Large intestine (tissue), 3 donors: ENCODE results near the gene METRNL. TPM values are rescaled to one million over a fixed set of nuclear protein-coding genes. Genes with fewer than 3 reads are reported as not detected.
A peak's percentile ranks its signal among the peaks of the same experiment; 100 is the strongest.

ENCODE experiments used
- DNase-seq, 2 donors: peaks; one replicate each; pipeline versions ENCODE4 v3.0.0 to v3.0.0-alpha.2; 2013
- H3K27ac ChIP-seq: one replicate; pipeline ENCODE4 v1.5.1; 2013; ENCODE audit warnings: low read length
- H3K27me3 ChIP-seq: 2 replicates; pipeline ENCODE4 v1.6.1; 2013; ENCODE audit warnings: low read length; ENCODE audit not compliant: control insufficient read depth, insufficient read depth
- H3K36me3 ChIP-seq: 2 replicates; pipeline ENCODE4 v1.6.1; 2013; ENCODE audit warnings: low read length; ENCODE audit not compliant: control insufficient read depth, insufficient read depth
- H3K4me1 ChIP-seq: one replicate; pipeline ENCODE4 v1.6.1; 2013; ENCODE audit warnings: low read length; ENCODE audit not compliant: control insufficient read depth, insufficient read depth
- H3K4me3 ChIP-seq: one replicate; pipeline ENCODE4 v1.5.1; 2013; ENCODE audit warnings: low read length
- H3K9me3 ChIP-seq: one replicate; pipeline ENCODE4 v1.6.1; 2013; ENCODE audit warnings: mild to moderate bottlenecking, low read depth, low read length, moderate library complexity; ENCODE audit not compliant: control insufficient read depth
- WGBS: methylation state at CpG from one replicate; pipeline ENCODE4 v1.1.5; 2013; ENCODE audit warnings: low lambda C conversion rate; ENCODE audit not compliant: insufficient coverage; 5-methylcytosine and 5-hydroxymethylcytosine counted together
- polyA plus RNA-seq: library from polyadenylated mRNA; unstranded; fragments of 120-200 nt; gene quantifications from one replicate; pipeline ENCODE4 v1.2.1, GENCODE V29; 2013

METRNL gene
- polyA plus RNA-seq, 1 donor, result 81.1 TPM

DNA sequence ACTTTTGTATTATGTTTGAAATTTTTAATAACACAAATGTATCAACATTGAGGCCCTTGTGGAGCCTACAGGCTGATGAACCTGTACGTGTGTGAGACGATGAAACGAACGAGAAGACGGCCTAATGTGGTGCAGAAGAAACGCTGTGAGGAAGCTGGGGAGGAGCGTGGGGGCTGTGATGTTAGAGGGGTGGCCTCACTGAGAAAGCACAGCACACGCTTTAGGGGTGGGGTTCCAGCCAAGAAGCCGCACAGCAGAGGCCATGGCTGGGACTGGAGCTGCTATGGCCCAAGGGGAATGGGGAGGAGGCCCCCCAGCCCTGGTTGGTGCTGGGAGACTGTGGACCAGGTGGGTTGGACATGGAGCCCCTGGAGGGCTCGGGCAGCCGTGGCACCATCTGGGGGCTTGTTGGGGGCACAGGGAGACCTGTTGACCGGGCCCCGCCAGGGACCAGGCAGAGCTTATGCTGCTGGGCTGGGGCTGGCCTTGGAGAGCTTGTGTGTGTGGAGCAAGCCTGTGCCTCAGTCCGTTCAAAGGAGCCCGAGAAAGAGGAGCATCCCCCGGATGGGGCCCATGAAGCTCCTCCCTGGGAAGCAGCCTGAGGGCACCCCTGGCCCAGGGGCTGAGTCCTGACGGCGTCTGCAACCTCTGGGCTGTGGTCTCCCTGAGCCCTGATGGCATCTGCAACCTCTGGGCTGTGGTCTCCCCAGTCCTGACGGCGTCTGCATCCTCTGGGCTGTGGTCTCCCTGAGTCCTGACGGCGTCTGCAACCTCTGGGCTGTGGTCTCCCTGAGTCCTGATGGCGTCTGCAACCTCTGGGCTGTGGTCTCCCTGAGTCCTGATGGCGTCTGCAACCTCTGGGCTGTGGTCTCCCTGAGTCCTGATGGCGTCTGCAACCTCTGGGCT, 44.7 kb downstream of the METRNL start:
- no CpG with 5 or more reads among the region's 25 CpGs for WGBS
- H3K4me1 ChIP-seq, result peaks cover 6% of the 10 kb centered on the region
- H3K27me3 ChIP-seq, result peaks cover 2% of the 10 kb centered on the region
- H3K36me3 ChIP-seq, result no peaks in the 10 kb centered on the region
- no peak overlapping the region for H3K27ac ChIP-seq
- no peak for DNase-seq
- no peak overlapping the region for H3K4me3 ChIP-seq
- H3K9me3 ChIP-seq, result no peaks in the 10 kb centered on the region

- no CpG with 5 or more reads among the region's 24 CpGs for WGBS
- Histone ChIP-seq H3K27me3 (peaks cover 2% of the 10 kb centered on the region), H3K4me3 (no peak overlapping the region), H3K9me3 (no peaks in the 10 kb centered on the region), H3K27ac (no peak overlapping the region), H3K4me1 (peaks cover 6% of the 10 kb centered on the region), H3K36me3 (no peaks in the 10 kb centered on the region)
- DNase-seq, result no peak
Measured at GRCh38 chr17:83124871-83125514, 45.6 kb downstream of the METRNL start.

DNA sequence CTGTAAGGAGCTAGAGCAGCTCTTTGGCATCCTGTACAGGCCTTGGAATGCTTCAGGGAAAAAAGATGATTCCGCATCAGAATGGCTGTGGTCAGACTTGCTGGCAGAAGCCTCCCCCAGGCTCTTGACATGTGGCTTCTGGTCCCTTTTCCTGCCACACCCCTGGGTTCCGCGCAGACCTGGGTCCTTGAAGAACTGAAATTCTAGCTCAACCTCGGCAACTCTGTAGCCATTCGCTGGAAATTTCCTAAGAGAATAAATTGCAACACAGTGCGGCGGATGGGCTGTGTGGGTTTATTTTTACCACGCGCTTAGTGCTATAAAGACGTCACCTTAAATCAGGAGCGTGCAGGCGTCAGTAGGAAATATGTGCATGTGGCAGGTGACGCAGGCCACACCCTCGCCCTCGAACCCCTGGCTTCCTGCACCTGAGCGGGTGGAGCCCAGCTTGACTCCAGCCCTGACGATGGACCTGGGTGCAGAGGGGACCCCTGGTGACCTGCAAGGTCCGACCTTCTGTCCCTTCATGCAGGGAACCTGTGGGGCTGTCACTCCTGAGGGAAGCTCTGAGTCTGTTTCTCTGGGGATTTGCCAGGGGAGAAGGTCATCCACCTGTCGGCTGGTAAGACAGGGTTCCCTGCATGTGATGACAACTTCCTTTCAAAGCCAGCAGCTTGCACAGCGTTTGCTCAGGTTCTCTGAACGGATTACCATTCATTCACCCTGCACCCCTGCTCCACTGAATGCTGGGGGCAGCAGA, 46.3 kb downstream of the METRNL start:
- peaks cover 6% of the 10 kb centered on the region for H3K4me1 ChIP-seq
- H3K9me3 ChIP-seq, result no peaks in the 10 kb centered on the region
- no CpG with 5 or more reads among the region's 21 CpGs for WGBS
- no peak overlapping the region for H3K4me3 ChIP-seq
- H3K36me3 ChIP-seq, result no peaks in the 10 kb centered on the region
- peaks cover 2% of the 10 kb centered on the region for H3K27me3 ChIP-seq
- H3K27ac ChIP-seq, result no peak overlapping the region
- DNase-seq, result peak; percentile 37 to 58

GRCh38 chr17:83126275-83126811, 46.9 kb downstream of the METRNL start:
- no CpG with 5 or more reads among the region's 12 CpGs for WGBS
- Histone ChIP-seq H3K9me3 (no peaks in the 10 kb centered on the region), H3K27ac (no peak overlapping the region), H3K27me3 (peaks cover 2% of the 10 kb centered on the region), H3K36me3 (no peaks in the 10 kb centered on the region), H3K4me1 (peaks cover 6% of the 10 kb centered on the region), H3K4me3 (no peak overlapping the region)
- DNase-seq, result no peak

DNA sequence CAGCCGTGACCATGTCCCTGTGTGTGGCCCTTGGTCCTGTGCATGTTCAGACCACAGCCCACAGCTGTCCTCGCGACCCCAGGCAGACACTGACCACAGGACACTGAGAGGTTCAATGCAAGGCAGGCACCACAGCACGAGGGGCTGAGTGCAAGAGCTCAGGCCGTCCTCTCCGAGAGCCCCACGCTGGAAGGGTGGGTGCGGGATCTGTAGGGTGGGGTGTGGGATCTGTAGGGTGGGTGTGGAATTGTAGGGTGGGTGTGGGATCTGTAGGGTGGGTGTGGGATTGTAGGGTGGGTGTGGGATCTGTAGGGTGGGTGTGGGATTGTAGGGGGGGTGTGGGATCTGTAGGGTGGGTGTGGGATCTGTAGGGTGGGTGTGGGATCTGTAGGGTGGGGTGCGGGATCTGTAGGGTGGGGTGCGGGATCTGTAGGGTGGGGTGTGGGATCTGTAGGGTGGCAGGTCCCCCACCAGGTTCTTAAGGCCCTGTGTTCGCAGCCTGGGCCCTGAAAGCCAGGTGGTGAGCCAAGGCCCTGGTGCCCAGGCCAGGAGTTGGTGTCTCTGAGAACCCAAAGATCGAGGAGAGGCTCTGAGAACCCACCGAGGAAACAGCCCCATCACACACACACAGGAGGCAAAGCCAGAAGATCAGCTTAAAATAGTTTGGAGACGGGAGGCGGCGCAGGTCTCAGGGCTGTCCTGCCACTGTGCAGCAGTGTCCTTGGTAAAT, 48.2 kb downstream of the METRNL start:
- no peaks in the 10 kb centered on the region for H3K36me3 ChIP-seq
- no peaks in the 10 kb centered on the region for H3K27me3 ChIP-seq
- no peak overlapping the region for H3K4me3 ChIP-seq
- WGBS, result no CpG with 5 or more reads among the region's 16 CpGs
- H3K27ac ChIP-seq, result no peak overlapping the region
- no peak for DNase-seq
- H3K9me3 ChIP-seq, result no peaks in the 10 kb centered on the region
- H3K4me1 ChIP-seq, result peaks cover 6% of the 10 kb centered on the region

DNA sequence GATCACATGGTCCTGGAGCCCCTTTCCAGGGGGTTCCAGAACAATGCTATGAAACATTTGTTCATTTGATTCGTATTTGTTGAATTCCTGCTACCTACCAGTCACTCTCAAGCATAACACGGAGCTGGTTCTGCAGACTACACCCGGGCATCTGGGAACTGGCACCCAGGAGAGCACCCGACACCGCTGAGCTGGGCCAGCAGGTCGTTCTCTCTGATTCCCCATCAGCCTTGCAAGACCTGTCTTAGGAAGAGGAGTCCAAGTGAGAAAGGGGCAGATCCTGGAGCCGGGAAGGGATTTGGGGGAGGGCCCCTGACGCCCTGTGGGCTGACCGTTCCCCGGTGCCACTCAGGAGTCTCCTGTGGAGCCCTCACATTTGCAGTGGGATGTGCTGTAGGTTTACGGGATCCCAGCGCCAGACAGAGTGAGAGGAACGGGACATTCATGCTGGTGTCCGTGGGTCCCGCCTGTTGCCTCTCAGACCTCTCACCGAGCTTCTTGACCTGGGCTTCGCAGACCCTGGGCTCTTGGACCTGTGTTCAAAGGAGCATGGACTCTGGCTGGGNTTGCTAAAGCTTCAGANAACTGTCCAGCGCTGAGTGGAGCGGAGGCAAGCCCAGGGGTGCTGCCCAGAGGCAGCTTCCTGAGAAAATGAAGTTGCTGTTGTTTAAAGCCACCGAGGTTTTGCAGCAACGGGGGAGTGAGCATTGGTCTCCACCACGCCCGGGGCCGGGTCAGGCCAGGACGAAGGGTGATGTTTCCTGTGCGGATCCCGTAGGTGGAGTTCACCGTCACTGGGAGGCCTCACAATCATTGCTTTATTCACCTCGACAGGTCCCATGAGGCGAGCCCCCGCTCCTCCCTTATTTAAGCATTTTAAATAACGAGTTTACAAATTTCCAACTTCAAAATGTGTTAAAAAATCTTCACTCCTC, 49.2 kb downstream of the METRNL start:
- H3K27ac ChIP-seq, result no peak overlapping the region
- no peak for DNase-seq
- no CpG with 5 or more reads among the region's 32 CpGs for WGBS

GRCh38 chr17:83129676-83130075, 50.3 kb downstream of the METRNL start:
- no peaks in the 10 kb centered on the region for H3K36me3 ChIP-seq
- no peak overlapping the region for H3K4me3 ChIP-seq
- H3K4me1 ChIP-seq, result peaks cover 6% of the 10 kb centered on the region
- H3K27ac ChIP-seq, result no peak overlapping the region
- DNase-seq, result no peak
- no peaks in the 10 kb centered on the region for H3K27me3 ChIP-seq
- H3K9me3 ChIP-seq, result no peaks in the 10 kb centered on the region
- no CpG with 5 or more reads among the region's 12 CpGs for WGBS

More for the DNA sequence above, 49.2 kb downstream of the METRNL start:
- peaks cover 6% of the 10 kb centered on the region for H3K4me1 ChIP-seq
- no peaks in the 10 kb centered on the region for H3K36me3 ChIP-seq
- no peaks in the 10 kb centered on the region for H3K27me3 ChIP-seq
- H3K9me3 ChIP-seq, result no peaks in the 10 kb centered on the region
- H3K4me3 ChIP-seq, result no peak overlapping the region

DNA sequence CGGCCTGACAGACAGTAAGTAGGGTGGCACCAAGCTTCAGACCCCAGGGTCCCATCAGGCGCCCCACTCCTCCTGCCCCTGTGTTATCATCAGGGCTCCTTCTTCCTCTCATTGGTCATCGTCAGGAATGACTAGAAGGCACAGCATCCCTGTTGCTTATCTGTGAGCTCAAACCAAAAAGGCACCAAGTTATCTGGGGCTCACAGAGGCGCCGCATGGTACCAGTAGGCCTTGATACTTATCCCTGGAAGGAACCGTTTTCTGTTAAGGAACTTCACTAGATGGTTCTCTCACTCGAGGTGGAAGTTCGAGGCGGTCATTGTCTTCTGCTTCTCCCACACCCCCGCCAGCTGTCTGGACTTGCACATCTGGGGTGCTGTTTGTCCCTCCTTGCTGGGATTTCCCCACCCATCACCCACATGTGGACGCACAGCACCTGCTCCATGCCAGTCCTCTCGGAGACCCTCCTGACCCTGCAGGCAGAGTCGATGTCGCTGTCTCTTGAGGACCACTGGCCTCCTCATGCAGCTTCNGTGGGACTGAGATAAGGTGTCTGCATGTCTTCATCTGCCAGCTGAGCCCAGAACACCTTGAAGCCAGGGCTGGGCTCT, 52.1 kb downstream of the METRNL start:
- Histone ChIP-seq H3K9me3 (no peaks in the 10 kb centered on the region), H3K27ac (no peak overlapping the region), H3K27me3 (no peaks in the 10 kb centered on the region), H3K4me1 (no peaks in the 10 kb centered on the region), H3K36me3 (no peaks in the 10 kb centered on the region), H3K4me3 (no peak overlapping the region)
- DNase-seq, result no peak
- WGBS, result no CpG with 5 or more reads among the region's 14 CpGs
